PC-3 (cell line): Measurements from ENCODE around the gene U2SURP. TPM values are rescaled to one million over a fixed set of nuclear protein-coding genes. Genes with fewer than 3 reads are reported as not detected.
A peak's percentile ranks its signal among the peaks of the same experiment; 100 is the strongest.

Source experiments
- ATAC-seq: fragments of 200-7000 bp; cut with Tn5 transposase; 2 replicates; pipeline ENCODE4 v1.9.1; 2020; ENCODE audit warnings: mild to moderate bottlenecking, moderate library complexity
- BruUV-seq: library from RNA; stranded (reverse); fragments of 400-500 nt; replicated peaks from 2 replicates; lab custom pipeline; 2021; lab: Mats Ljungman, UMichigan
- CTCF ChIA-PET: fragments of 300-600 bp; sonication (Branson Sonifier 250); formaldehyde crosslinking; loops from one replicate; lab custom pipeline; 2022; ENCODE audit warnings: antibody characterized with exemption; lab: Charles Lee
- POLR2A ChIA-PET: fragments of 300-600 bp; sonication (Branson Sonifier 250); formaldehyde crosslinking; loops from one replicate; lab custom pipeline; 2022; ENCODE audit warnings: antibody characterized with exemption; ENCODE audit not compliant: unreplicated experiment; lab: Charles Lee
- DNase-seq: peaks from one replicate; pipeline ENCODE4 v3.0.0-alpha.2; 2015
- H2AFZ ChIP-seq: fragments of 300-600 bp; sonication (generic); 2 replicates; pipeline ENCODE4 v1.6.0; 2016; ENCODE audit warnings: antibody characterized with exemption, low read length
- H3F3A ChIP-seq: fragments of 300-600 bp; sonication (generic); one replicate; pipeline ENCODE4 v1.6.0; 2017; ENCODE audit warnings: antibody characterized with exemption, low read length, control low read depth, mild to moderate bottlenecking; ENCODE audit not compliant: unreplicated experiment
- H3K27ac ChIP-seq: fragments of 300-600 bp; sonication (generic); 2 replicates; pipeline ENCODE4 v1.5.1; 2016; ENCODE audit warnings: mild to moderate bottlenecking, low read length
- H3K27me3 ChIP-seq: fragments of 300-600 bp; sonication (generic); 2 replicates; pipeline ENCODE4 v1.6.1; 2016; ENCODE audit warnings: low read length, mixed read lengths
- H3K36me3 ChIP-seq: fragments of 300-600 bp; sonication (generic); 2 replicates; pipeline ENCODE4 v1.6.1; 2016; ENCODE audit warnings: low read depth, mixed run types, low read length, mixed read lengths
- H3K4me1 ChIP-seq: fragments of 300-600 bp; sonication (generic); 2 replicates; pipeline ENCODE4 v1.5.1; 2016; ENCODE audit warnings: low read length; ENCODE audit not compliant: insufficient read depth
- H3K4me2 ChIP-seq: fragments of 300-600 bp; sonication (generic); 2 replicates; pipeline ENCODE4 v1.6.0; 2016; ENCODE audit warnings: low read length
- H3K4me3 ChIP-seq: fragments of 300-600 bp; sonication (generic); 2 replicates; pipeline ENCODE4 v1.5.1; 2016; ENCODE audit warnings: mild to moderate bottlenecking, low read length, mixed read lengths
- H3K79me2 ChIP-seq: fragments of 300-600 bp; sonication (generic); 2 replicates; pipeline ENCODE4 v1.6.1; 2017; ENCODE audit warnings: low read length, mixed read lengths
- H3K9ac ChIP-seq: fragments of 300-600 bp; sonication (generic); 2 replicates; pipeline ENCODE4 v1.6.0; 2016; ENCODE audit warnings: mild to moderate bottlenecking, low read length
- H3K9me2 ChIP-seq: fragments of 300-600 bp; sonication (generic); replicated peaks from 2 replicates; pipeline ENCODE4 v1.6.1; 2016; ENCODE audit warnings: mixed run types, low read length, mixed read lengths
- H3K9me3 ChIP-seq: fragments of 300-600 bp; sonication (generic); 2 replicates; pipeline ENCODE4 v1.6.1; 2016; ENCODE audit warnings: low read length, mixed read lengths
- H4K20me1 ChIP-seq: fragments of 300-600 bp; sonication (generic); 2 replicates; pipeline ENCODE4 v1.6.1; 2016; ENCODE audit warnings: low read length, mixed read lengths
- EZH2 ChIP-seq: fragments of 300-600 bp; sonication (generic); IDR thresholded peaks from one replicate; pipeline ENCODE4 v1.6.1; 2017; ENCODE audit warnings: antibody characterized with exemption, mild to moderate bottlenecking, low read length; ENCODE audit not compliant: unreplicated experiment
- EZH2phosphoT487 ChIP-seq: fragments of 300-600 bp; sonication (generic); IDR thresholded peaks from 2 replicates; pipeline ENCODE4 v1.6.1; 2018; ENCODE audit warnings: mild to moderate bottlenecking, antibody characterized with exemption, low read length, borderline replicate concordance
- intact Hi-C: fragments of 100-400 bp; cut with micrococcal nuclease; formaldehyde crosslinking; loops from 2 replicates; pipeline ENCODE4 v1.9.0; 2023
- total RNA-seq: library from RNA; depleted of rRNA; stranded (reverse); fragments of >200 nt; gene quantifications from 2 replicates; pipeline ENCODE4 v1.2.3, GENCODE V29; 2014
- TF ChIP-seq, protein P1 (sequence below): fragments of 300-600 bp; sonication (generic); conservative IDR thresholded peaks from 2 replicates; pipeline ENCODE4 v1.5.1; 2017; ENCODE audit warnings: antibody characterized with exemption, low read depth, mild to moderate bottlenecking, low read length

U2SURP gene
- total RNA-seq, 1 experiment from 2014 or later = 81.1 TPM

DNA sequence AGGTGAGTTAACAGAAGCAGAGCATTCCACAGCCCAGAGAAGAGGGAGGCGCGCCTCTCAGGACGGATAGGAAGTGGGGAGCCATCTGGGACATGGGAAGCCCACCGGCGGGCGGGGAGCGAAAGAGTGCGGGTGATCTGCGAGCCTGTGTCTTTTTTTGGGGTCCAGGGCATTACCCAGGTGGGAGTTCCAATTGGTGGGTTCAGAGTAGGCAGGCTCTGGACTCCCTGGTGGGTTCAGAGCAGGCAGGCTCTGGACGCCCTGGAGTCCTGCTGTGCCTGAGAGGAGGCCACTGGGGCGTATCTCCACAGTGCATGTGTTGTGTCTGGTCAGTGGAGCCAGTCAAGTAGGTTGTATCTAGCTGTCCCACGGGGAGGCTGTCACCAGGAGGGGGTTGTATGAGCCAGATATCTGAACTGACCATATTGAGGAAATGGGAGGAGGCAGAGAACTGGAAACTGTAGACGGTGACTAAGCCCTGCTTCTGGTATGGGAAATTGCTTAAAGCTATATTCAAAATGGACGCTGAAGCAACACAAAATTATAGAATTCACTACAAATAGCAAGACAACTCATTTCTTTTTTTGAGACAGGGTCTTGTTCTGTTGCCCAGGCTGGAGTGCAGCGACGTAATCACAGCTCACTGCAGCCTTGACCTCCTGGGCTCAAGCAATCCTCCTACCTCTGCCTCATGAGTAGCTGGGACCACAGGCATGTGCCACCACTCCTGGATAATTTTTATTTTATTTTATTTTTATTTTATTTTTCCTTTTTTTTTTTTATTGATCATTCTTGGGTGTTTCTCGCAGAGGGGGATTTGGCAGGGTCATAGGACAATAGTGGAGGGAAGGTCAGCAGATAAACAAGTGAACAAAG is 83.7 kb downstream of the U2SURP start:
- POLR2A ChIA-PET = no interaction called here
- Histone ChIP-seq H3K4me3 (no peak overlapping the region), H3K36me3 (no peaks in the 10 kb centered on the region), H3K9ac (no peak overlapping the region), H3K4me2 (no peak overlapping the region), H3F3A (no peaks in the 10 kb centered on the region), H4K20me1 (no peaks in the 10 kb centered on the region), H3K9me3 (no peaks in the 10 kb centered on the region), H2AFZ (no peak overlapping the region), H3K27me3 (no peaks in the 10 kb centered on the region), H3K79me2 (no peaks in the 10 kb centered on the region), H3K9me2 (no peaks in the 10 kb centered on the region), H3K27ac (no peak overlapping the region), H3K4me1 (no peaks in the 10 kb centered on the region)
- CTCF ChIA-PET = no interaction called here
- DNase-seq = peak; percentile 30
- peak; percentile 22; the same call in 1 of the 2 replicates for ATAC-seq
- no peak for TF ChIP-seq EZH2
- no peak for TF ChIP-seq EZH2phosphoT487
- TF ChIP-seq, protein P1, sequence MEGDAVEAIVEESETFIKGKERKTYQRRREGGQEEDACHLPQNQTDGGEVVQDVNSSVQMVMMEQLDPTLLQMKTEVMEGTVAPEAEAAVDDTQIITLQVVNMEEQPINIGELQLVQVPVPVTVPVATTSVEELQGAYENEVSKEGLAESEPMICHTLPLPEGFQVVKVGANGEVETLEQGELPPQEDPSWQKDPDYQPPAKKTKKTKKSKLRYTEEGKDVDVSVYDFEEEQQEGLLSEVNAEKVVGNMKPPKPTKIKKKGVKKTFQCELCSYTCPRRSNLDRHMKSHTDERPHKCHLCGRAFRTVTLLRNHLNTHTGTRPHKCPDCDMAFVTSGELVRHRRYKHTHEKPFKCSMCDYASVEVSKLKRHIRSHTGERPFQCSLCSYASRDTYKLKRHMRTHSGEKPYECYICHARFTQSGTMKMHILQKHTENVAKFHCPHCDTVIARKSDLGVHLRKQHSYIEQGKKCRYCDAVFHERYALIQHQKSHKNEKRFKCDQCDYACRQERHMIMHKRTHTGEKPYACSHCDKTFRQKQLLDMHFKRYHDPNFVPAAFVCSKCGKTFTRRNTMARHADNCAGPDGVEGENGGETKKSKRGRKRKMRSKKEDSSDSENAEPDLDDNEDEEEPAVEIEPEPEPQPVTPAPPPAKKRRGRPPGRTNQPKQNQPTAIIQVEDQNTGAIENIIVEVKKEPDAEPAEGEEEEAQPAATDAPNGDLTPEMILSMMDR = no peak
- intact Hi-C loops = no loop called here
- BruUV-seq = no TSS peak

DNA sequence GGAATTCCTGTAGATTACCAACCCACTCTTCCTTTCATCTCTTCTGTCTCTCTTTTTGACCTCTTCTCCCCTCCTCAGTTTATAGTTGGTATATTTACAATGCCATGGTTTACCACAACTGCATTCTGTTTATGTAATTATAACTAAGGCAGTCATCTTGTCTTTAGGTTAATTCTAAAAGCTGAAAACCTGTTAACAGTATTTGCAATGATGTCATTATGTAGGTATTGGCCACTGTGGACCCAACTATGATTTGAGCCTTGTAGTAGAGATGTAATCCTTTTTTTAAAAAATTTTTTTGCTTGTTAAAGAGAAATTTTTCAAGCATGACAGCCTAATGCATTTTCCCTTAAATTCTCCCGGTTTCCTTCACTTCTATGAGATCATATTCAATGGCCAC is 87.5 kb downstream of the U2SURP start:
- DNase-seq (no peak), ATAC-seq (no peak)
- H3K4me1 ChIP-seq = no peaks in the 10 kb centered on the region
- no peaks in the 10 kb centered on the region for H3K9me3 ChIP-seq
- BruUV-seq = no TSS peak
- H3K9ac ChIP-seq = no peak overlapping the region
- H3F3A ChIP-seq = no peaks in the 10 kb centered on the region
- no peaks in the 10 kb centered on the region for H3K36me3 ChIP-seq
- no peaks in the 10 kb centered on the region for H3K79me2 ChIP-seq
- no peak overlapping the region for H2AFZ ChIP-seq
- H3K27me3 ChIP-seq = no peaks in the 10 kb centered on the region
- TF ChIP-seq EZH2phosphoT487 (no peak), EZH2 (no peak)
- TF ChIP-seq, protein P1 = no peak
- ChIA-PET CTCF (no interaction called here), POLR2A (no interaction called here)
- intact Hi-C loops = no loop called here
- no peak overlapping the region for H3K27ac ChIP-seq
- no peaks in the 10 kb centered on the region for H3K9me2 ChIP-seq
- no peak overlapping the region for H3K4me3 ChIP-seq
- H3K4me2 ChIP-seq = no peak overlapping the region
- H4K20me1 ChIP-seq = no peaks in the 10 kb centered on the region

DNA sequence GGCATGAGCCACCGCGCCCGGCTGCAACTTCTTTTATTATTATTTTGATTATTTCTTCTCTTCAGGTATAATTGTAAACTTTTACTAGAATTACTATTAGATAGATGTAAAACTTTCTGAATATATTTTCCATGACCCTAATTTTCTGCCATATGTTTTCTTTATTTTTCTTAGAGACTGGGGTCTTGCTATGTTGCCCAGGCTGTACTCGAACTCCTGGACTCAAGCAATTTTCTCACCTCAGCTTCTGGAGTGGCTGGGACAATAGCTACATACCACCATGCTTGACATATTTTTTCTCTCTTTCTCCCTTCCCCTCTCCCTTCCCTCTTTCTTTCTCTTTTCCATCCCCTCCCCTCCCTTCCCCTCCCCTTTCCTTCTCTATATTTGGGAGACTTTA is 88.6 kb downstream of the U2SURP start:
- no peaks in the 10 kb centered on the region for H3K9me2 ChIP-seq
- no peaks in the 10 kb centered on the region for H4K20me1 ChIP-seq
- H3K27ac ChIP-seq = no peak overlapping the region
- no peaks in the 10 kb centered on the region for H3K36me3 ChIP-seq
- no peak overlapping the region for H3K4me3 ChIP-seq
- H3K4me2 ChIP-seq = no peak overlapping the region
- no peaks in the 10 kb centered on the region for H3K79me2 ChIP-seq
- H3K9me3 ChIP-seq = no peaks in the 10 kb centered on the region
- no peak overlapping the region for H2AFZ ChIP-seq
- no peak overlapping the region for H3K9ac ChIP-seq
- ATAC-seq (no peak), DNase-seq (no peak)
- POLR2A ChIA-PET = no interaction called here
- H3K27me3 ChIP-seq = no peaks in the 10 kb centered on the region
- TF ChIP-seq, protein P1 = no peak
- no peak for TF ChIP-seq EZH2phosphoT487
- TF ChIP-seq EZH2 = no peak
- no TSS peak for BruUV-seq
- CTCF ChIA-PET = no interaction called here
- intact Hi-C loops = no loop called here
- H3K4me1 ChIP-seq = no peaks in the 10 kb centered on the region
- no peaks in the 10 kb centered on the region for H3F3A ChIP-seq
